ENCODE results near the gene ASTN2. TPM values are rescaled to one million over a fixed set of nuclear protein-coding genes. Genes with fewer than 3 reads are reported as not detected.
"Not testable (repeated sequence)": the region's sequence is repeated elsewhere in the genome, so short reads cannot be mapped to it uniquely, and the experiment has no call there.

ASTN2 gene
- polyA plus RNA-seq, 4 donors: 3.0 to 15.2 (median 3.7) TPM

GRCh38 chr9:116905171-116905588 is 509.7 kb downstream of the ASTN2 start:
- WGBS, 3 donors: 80 to 81% (median 80%) methylated on average over 10 of the region's 10 CpGs

DNA sequence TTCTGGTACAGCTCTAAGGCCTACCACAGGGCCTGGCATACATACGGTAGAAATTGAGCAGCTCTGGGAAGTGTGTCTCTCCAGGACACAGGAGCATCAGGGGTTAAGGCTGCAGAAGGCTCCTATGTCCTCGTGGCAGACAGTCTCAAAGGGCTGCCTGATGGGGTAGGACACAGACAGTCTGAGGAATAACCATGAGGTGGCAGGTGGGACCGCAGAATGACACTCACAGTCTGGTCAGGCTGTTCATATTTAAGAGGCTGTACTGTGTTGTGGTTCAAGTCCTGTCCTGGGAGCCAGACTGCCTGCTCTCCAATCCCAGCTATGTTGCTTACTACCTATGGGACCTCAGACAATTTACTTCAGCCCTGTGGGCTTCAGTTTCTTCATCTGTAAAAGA is 510.7 kb downstream of the ASTN2 start:
- FAIRE-seq: no peak
- 58 to 60% (median 60%) methylated on average over 3 of the region's 3 CpGs for WGBS, 3 donors

More at GRCh38 chr9:116905171-116905588, 509.7 kb downstream of the ASTN2 start:
- DNase-seq (no peak), FAIRE-seq (no peak)
- Histone ChIP-seq H3K27ac (ENCODE audit: low read depth in 1 of 3, low read length in 2 of 3) (no peak overlapping the region), H3K4me1 (ENCODE audit: control insufficient read depth in 3 of 3, insufficient read depth in 2 of 3, low read depth in 1 of 3, low read length in 2 of 3) (no peaks in the 10 kb centered on the region), H3K36me3 (ENCODE audit: control insufficient read depth in 3 of 3, insufficient read depth in 2 of 3, low read depth in 1 of 3, low read length in 3 of 3) (no peaks in the 10 kb centered on the region), H3K4me3 (ENCODE audit: low read depth in 1 of 3, low read length in 3 of 3) (no peak overlapping the region), H3K9me3 (ENCODE audit: control insufficient read depth in 2 of 2, insufficient read depth in 1 of 2, low read depth in 1 of 2, low read length in 1 of 2) (peaks cover 2 to 7% of the 10 kb centered on the region in 2 donors), H3K27me3 (ENCODE audit: control insufficient read depth in 3 of 3, insufficient read depth in 3 of 3, low read length in 3 of 3) (no peaks in the 10 kb centered on the region)

DNA sequence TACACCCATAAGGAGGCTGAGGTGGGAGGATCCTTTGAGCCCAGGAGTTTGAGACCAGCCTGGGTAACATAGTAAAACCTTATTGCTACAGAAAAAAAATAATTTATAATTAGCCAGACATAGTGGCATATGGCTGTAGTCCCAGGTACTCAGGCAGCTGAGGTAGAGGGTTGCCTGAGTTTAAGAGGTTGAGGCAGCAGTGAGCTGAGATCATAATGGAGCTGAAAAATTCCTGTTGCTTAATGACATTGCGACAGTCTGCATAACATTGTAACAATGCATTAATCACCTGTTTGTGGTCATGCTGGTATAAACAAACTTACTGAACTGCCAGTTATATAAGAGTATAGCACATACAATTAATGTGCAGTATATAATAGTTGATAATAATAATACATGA is 513.6 kb downstream of the ASTN2 start:
- Histone ChIP-seq H3K27me3 (ENCODE audit: control insufficient read depth in 3 of 3, insufficient read depth in 3 of 3, low read length in 3 of 3) (no peaks in the 10 kb centered on the region), H3K36me3 (ENCODE audit: control insufficient read depth in 3 of 3, insufficient read depth in 2 of 3, low read depth in 1 of 3, low read length in 3 of 3) (no peaks in the 10 kb centered on the region), H3K27ac (ENCODE audit: low read depth in 1 of 3, low read length in 2 of 3) (no peak overlapping the region), H3K9me3 (ENCODE audit: control insufficient read depth in 2 of 2, insufficient read depth in 1 of 2, low read depth in 1 of 2, low read length in 1 of 2) (peaks cover 2 to 11% of the 10 kb centered on the region in 2 donors), H3K4me1 (ENCODE audit: control insufficient read depth in 3 of 3, insufficient read depth in 2 of 3, low read depth in 1 of 3, low read length in 2 of 3) (no peaks in the 10 kb centered on the region), H3K4me3 (ENCODE audit: low read depth in 1 of 3, low read length in 3 of 3) (no peak overlapping the region)
- 9 to 85% (median 41%) methylated on average over 1 of the region's 1 CpG for WGBS, 3 donors
- FAIRE-seq (no peak), DNase-seq (no peak)

More for the DNA sequence above, 510.7 kb downstream of the ASTN2 start:
- H3K4me1 ChIP-seq (ENCODE audit: control insufficient read depth in 3 of 3, insufficient read depth in 2 of 3, low read depth in 1 of 3, low read length in 2 of 3): no peaks in the 10 kb centered on the region
- H3K9me3 ChIP-seq (ENCODE audit: control insufficient read depth in 2 of 2, insufficient read depth in 1 of 2, low read depth in 1 of 2, low read length in 1 of 2): peaks cover 2 to 11% of the 10 kb centered on the region in 2 donors
- no peak overlapping the region for H3K27ac ChIP-seq (ENCODE audit: low read depth in 1 of 3, low read length in 2 of 3)
- DNase-seq: no peak
- no peaks in the 10 kb centered on the region for H3K27me3 ChIP-seq (ENCODE audit: control insufficient read depth in 3 of 3, insufficient read depth in 3 of 3, low read length in 3 of 3)
- no peaks in the 10 kb centered on the region for H3K36me3 ChIP-seq (ENCODE audit: control insufficient read depth in 3 of 3, insufficient read depth in 2 of 3, low read depth in 1 of 3, low read length in 3 of 3)
- no peak overlapping the region for H3K4me3 ChIP-seq (ENCODE audit: low read depth in 1 of 3, low read length in 3 of 3)

- Histone ChIP-seq H3K27me3 (ENCODE audit: control insufficient read depth in 3 of 3, insufficient read depth in 3 of 3, low read length in 3 of 3) (no peaks in the 10 kb centered on the region), H3K36me3 (ENCODE audit: control insufficient read depth in 3 of 3, insufficient read depth in 2 of 3, low read depth in 1 of 3, low read length in 3 of 3) (no peaks in the 10 kb centered on the region), H3K27ac (ENCODE audit: low read depth in 1 of 3, low read length in 2 of 3) (no peak overlapping the region), H3K9me3 (ENCODE audit: control insufficient read depth in 2 of 2, insufficient read depth in 1 of 2, low read depth in 1 of 2, low read length in 1 of 2) (peaks cover 2 to 11% of the 10 kb centered on the region in 2 donors), H3K4me1 (ENCODE audit: control insufficient read depth in 3 of 3, insufficient read depth in 2 of 3, low read depth in 1 of 3, low read length in 2 of 3) (no peaks in the 10 kb centered on the region), H3K4me3 (ENCODE audit: low read depth in 1 of 3, low read length in 3 of 3) (no peak overlapping the region)
- FAIRE-seq: no peak
- 56 to 80% (median 68%) methylated on average over 6 of the region's 6 CpGs for WGBS, 3 donors
- DNase-seq: no peak
Measured at GRCh38 chr9:116900543-116900942, 514.3 kb downstream of the ASTN2 start.

GRCh38 chr9:116900007-116900367 is 514.9 kb downstream of the ASTN2 start:
- FAIRE-seq (no peak), DNase-seq (no peak)
- WGBS, 3 donors: 68 to 90% (median 76%) methylated on average over 1 of the region's 1 CpG
- no peaks in the 10 kb centered on the region for H3K36me3 ChIP-seq (ENCODE audit: control insufficient read depth in 3 of 3, insufficient read depth in 2 of 3, low read depth in 1 of 3, low read length in 3 of 3)
- no peak overlapping the region for H3K27ac ChIP-seq (ENCODE audit: low read depth in 1 of 3, low read length in 2 of 3)
- H3K4me3 ChIP-seq (ENCODE audit: low read depth in 1 of 3, low read length in 3 of 3): no peak overlapping the region
- no peaks in the 10 kb centered on the region for H3K27me3 ChIP-seq (ENCODE audit: control insufficient read depth in 3 of 3, insufficient read depth in 3 of 3, low read length in 3 of 3)
- peaks cover 2 to 11% of the 10 kb centered on the region in 2 donors for H3K9me3 ChIP-seq (ENCODE audit: control insufficient read depth in 2 of 2, insufficient read depth in 1 of 2, low read depth in 1 of 2, low read length in 1 of 2)
- H3K4me1 ChIP-seq (ENCODE audit: control insufficient read depth in 3 of 3, insufficient read depth in 2 of 3, low read depth in 1 of 3, low read length in 2 of 3): no peaks in the 10 kb centered on the region

DNA sequence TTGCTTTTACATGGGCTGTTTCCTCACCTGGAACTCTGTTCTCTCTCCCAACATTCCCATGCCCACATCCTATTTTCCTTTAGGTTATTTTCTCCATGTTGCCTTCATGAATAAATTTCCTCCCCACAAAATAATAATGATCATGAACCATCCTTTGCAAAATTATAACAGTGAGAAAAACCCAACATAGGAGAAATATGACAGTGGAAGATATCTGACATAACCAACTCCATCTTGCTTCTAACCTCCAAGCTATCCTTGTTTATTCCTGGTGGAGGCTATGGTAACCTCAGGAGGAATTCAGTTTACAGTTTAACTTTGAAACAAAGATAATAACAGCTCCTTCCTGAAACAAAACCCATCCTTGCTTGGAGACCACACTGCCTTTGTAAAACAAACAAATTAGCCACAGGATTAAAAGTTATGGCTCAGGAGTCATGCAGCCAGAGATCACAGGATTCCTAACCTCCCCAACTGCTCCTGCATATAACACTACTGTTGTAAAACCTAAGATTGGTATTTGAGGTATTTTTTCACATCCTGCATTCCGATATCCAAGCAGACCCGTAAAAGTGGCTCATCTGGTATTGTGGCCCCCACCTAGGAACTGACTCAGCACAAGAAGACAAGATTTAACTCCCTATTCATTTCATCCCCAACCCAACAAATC is 515.4 kb downstream of the ASTN2 start:
- DNase-seq (no peak), FAIRE-seq (no peak)
- no peaks in the 10 kb centered on the region for H3K4me1 ChIP-seq (ENCODE audit: control insufficient read depth in 3 of 3, insufficient read depth in 2 of 3, low read depth in 1 of 3, low read length in 2 of 3)
- no peaks in the 10 kb centered on the region for H3K27me3 ChIP-seq (ENCODE audit: control insufficient read depth in 3 of 3, insufficient read depth in 3 of 3, low read length in 3 of 3)
- no peak overlapping the region for H3K27ac ChIP-seq (ENCODE audit: low read depth in 1 of 3, low read length in 2 of 3)
- no peak overlapping the region for H3K4me3 ChIP-seq (ENCODE audit: low read depth in 1 of 3, low read length in 3 of 3)
- peaks cover 2 to 11% of the 10 kb centered on the region in 2 donors for H3K9me3 ChIP-seq (ENCODE audit: control insufficient read depth in 2 of 2, insufficient read depth in 1 of 2, low read depth in 1 of 2, low read length in 1 of 2)
- 66 to 76% (median 71%) methylated on average over 2 of the region's 2 CpGs for WGBS, 3 donors
- no peaks in the 10 kb centered on the region for H3K36me3 ChIP-seq (ENCODE audit: control insufficient read depth in 3 of 3, insufficient read depth in 2 of 3, low read depth in 1 of 3, low read length in 3 of 3)

DNA sequence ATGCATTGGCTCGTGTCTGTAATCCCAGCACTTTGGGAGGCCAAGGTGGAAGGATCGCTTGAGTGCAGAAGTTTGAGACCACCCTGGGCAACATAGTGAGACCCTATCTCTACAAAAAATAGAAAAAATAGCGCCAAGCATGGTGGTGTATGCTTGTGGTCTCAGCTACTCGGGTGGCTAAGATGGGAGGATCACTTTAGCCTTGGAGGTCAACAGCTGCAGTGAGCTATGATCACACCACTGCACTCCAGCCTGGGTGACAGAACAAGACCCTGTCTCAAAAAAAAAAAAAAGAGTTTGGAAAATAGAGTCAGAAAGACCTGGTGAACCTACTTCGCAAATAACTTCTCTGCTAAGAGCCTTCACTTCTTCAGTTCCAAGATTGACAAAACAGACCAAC is 516.7 kb downstream of the ASTN2 start:
- 81 to 88% (median 82%) methylated on average over 5 of the region's 5 CpGs for WGBS, 3 donors
- not testable (repeated sequence) for H3K36me3 ChIP-seq (ENCODE audit: control insufficient read depth in 3 of 3, insufficient read depth in 2 of 3, low read depth in 1 of 3, low read length in 3 of 3); H3K4me3 ChIP-seq (ENCODE audit: low read depth in 1 of 3, low read length in 3 of 3); H3K27me3 ChIP-seq (ENCODE audit: control insufficient read depth in 3 of 3, insufficient read depth in 3 of 3, low read length in 3 of 3); H3K4me1 ChIP-seq (ENCODE audit: control insufficient read depth in 3 of 3, insufficient read depth in 2 of 3, low read depth in 1 of 3, low read length in 2 of 3); FAIRE-seq; DNase-seq; H3K27ac ChIP-seq (ENCODE audit: low read depth in 1 of 3, low read length in 2 of 3)
- H3K9me3 ChIP-seq (ENCODE audit: control insufficient read depth in 2 of 2, insufficient read depth in 1 of 2, low read depth in 1 of 2, low read length in 1 of 2): peaks cover 2 to 11% of the 10 kb centered on the region in 2 donors

DNA sequence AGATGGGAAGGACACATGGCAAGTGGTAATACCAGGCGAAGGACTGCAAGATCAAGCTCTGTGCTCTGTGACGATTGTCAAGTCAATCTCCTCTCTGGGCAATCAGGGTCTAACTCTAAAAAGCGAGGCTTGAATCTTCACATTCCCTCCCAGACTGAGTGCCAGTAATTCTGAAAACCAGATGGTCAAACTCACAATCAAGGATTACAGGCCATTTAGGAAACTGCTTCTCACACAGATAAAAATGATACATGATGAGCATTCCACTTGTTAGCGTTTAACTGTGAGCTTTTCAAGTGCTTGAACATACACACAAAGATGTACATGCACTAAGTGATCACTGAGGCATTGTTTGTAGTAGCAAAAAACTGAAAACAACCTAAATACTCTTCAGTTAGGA is 517.7 kb downstream of the ASTN2 start:
- H3K4me3 ChIP-seq (ENCODE audit: low read depth in 1 of 3, low read length in 3 of 3): no peak overlapping the region
- no peaks in the 10 kb centered on the region for H3K27me3 ChIP-seq (ENCODE audit: control insufficient read depth in 3 of 3, insufficient read depth in 3 of 3, low read length in 3 of 3)
- H3K4me1 ChIP-seq (ENCODE audit: control insufficient read depth in 3 of 3, insufficient read depth in 2 of 3, low read depth in 1 of 3, low read length in 2 of 3): no peaks in the 10 kb centered on the region
- H3K9me3 ChIP-seq (ENCODE audit: control insufficient read depth in 2 of 2, insufficient read depth in 1 of 2, low read depth in 1 of 2, low read length in 1 of 2): peaks cover 2 to 11% of the 10 kb centered on the region in 2 donors
- no peak overlapping the region for H3K27ac ChIP-seq (ENCODE audit: low read depth in 1 of 3, low read length in 2 of 3)
- WGBS, 3 donors: 75 to 86% (median 77%) methylated on average over 4 of the region's 4 CpGs
- no peak for FAIRE-seq
- H3K36me3 ChIP-seq (ENCODE audit: control insufficient read depth in 3 of 3, insufficient read depth in 2 of 3, low read depth in 1 of 3, low read length in 3 of 3): no peaks in the 10 kb centered on the region
- DNase-seq: no peak

GRCh38 chr9:116895961-116896360 is 518.9 kb downstream of the ASTN2 start:
- no peak overlapping the region for H3K27ac ChIP-seq (ENCODE audit: low read depth in 1 of 3, low read length in 2 of 3)
- H3K4me1 ChIP-seq (ENCODE audit: control insufficient read depth in 3 of 3, insufficient read depth in 2 of 3, low read depth in 1 of 3, low read length in 2 of 3): no peaks in the 10 kb centered on the region
- no peak overlapping the region for H3K4me3 ChIP-seq (ENCODE audit: low read depth in 1 of 3, low read length in 3 of 3)
- H3K27me3 ChIP-seq (ENCODE audit: control insufficient read depth in 3 of 3, insufficient read depth in 3 of 3, low read length in 3 of 3): no peaks in the 10 kb centered on the region
- DNase-seq (no peak), FAIRE-seq (no peak)
- no peaks in the 10 kb centered on the region for H3K36me3 ChIP-seq (ENCODE audit: control insufficient read depth in 3 of 3, insufficient read depth in 2 of 3, low read depth in 1 of 3, low read length in 3 of 3)
- peaks cover 2 to 9% of the 10 kb centered on the region in 2 donors for H3K9me3 ChIP-seq (ENCODE audit: control insufficient read depth in 2 of 2, insufficient read depth in 1 of 2, low read depth in 1 of 2, low read length in 1 of 2)
